GM12878 (cell line): ENCODE results near the gene HOATZ. TPM values are rescaled to one million over a fixed set of nuclear protein-coding genes. Genes with fewer than 3 reads are reported as not detected.

Source experiments
- ATAC-seq: fragments of 200-7000 bp; cut with Tn5 transposase; 3 replicates; pipeline ENCODE4 v1.9.1; 2020; ENCODE audit warnings: mild to moderate bottlenecking, moderate library complexity
- BruUV-seq: library from RNA; stranded (reverse); fragments of 400-500 nt; replicated peaks from 2 replicates; lab custom pipeline; 2021; lab: Mats Ljungman, UMichigan
- CTCF ChIA-PET: fragments of 300-600 bp; sonication (Branson Sonifier 250); formaldehyde crosslinking; extraction: SDS; loops from one replicate; lab custom pipeline; 2021; ENCODE audit warnings: inconsistent platforms; lab: Yijun Ruan, JAX
- POLR2A ChIA-PET: fragments of 350-600 bp; formaldehyde crosslinking; extraction: SDS; loops from one replicate; lab custom pipeline; 2021; ENCODE audit warnings: inconsistent platforms; lab: Charles Lee
- RAD21 ChIA-PET: fragments of 300-600 bp; sonication (Branson Sonifier 250); formaldehyde crosslinking; loops from one replicate; lab custom pipeline; 2023; ENCODE audit warnings: antibody characterized with exemption; ENCODE audit not compliant: unreplicated experiment; lab: Charles Lee
- SMC1A ChIA-PET: fragments of 300-600 bp; sonication (Branson Sonifier 250); formaldehyde crosslinking; loops from one replicate; lab custom pipeline; 2023; ENCODE audit not compliant: unreplicated experiment, uncharacterized antibody; lab: Charles Lee
- DNase-seq: peaks from one replicate; pipeline ENCODE4 v3.0.0-alpha.2; 2011; ENCODE audit warnings: low read depth, low spot score
- FAIRE-seq: peaks from 3 replicates; lab custom pipeline; 2011; peaks lifted over from hg19 to GRCh38; lab: Jason Lieb, UNC
- H2AFZ ChIP-seq: 2 replicates; pipeline ENCODE4 v1.6.0; 2011; ENCODE audit warnings: low read depth, low read length, control low read depth; ENCODE audit not compliant: control insufficient read depth
- H3K27ac ChIP-seq: 2 replicates; pipeline ENCODE4 v1.5.1; 2011; ENCODE audit warnings: control low read depth; ENCODE audit not compliant: control insufficient read depth, insufficient read depth
- H3K27me3 ChIP-seq, 2 experiments: replicated peaks in 1 of 2; 2 replicates each; pipeline versions ENCODE4 v1.6.0 to v1.6.1; 2011; ENCODE audit warnings: low read length in 1 of 2; ENCODE audit not compliant: control insufficient read depth in 2 of 2, insufficient read depth in 2 of 2
- H3K36me3 ChIP-seq, 2 experiments: 2 replicates each; pipeline ENCODE4 v1.5.1; 2011; ENCODE audit warnings: low read length in 1 of 2; ENCODE audit not compliant: control insufficient read depth in 2 of 2, insufficient read depth in 2 of 2
- H3K4me1 ChIP-seq: 2 replicates; pipeline ENCODE4 v1.6.1; 2011; ENCODE audit warnings: mild to moderate bottlenecking, low read length, moderate library complexity, mixed read lengths; ENCODE audit not compliant: control insufficient read depth, insufficient read depth
- H3K4me2 ChIP-seq: 2 replicates; pipeline ENCODE4 v1.6.0; 2011; ENCODE audit warnings: control low read depth; ENCODE audit not compliant: control insufficient read depth, insufficient read depth
- H3K4me3 ChIP-seq: fragments of 200-600 bp; sonication (generic); 2 replicates; pipeline ENCODE4 v1.5.1; 2016
- H3K79me2 ChIP-seq: 2 replicates; pipeline ENCODE4 v1.6.0; 2011; ENCODE audit warnings: low read length; ENCODE audit not compliant: control insufficient read depth, insufficient read depth
- H3K9ac ChIP-seq: 2 replicates; pipeline ENCODE4 v1.8.0; 2011; ENCODE audit warnings: low read length, control low read depth, mixed read lengths; ENCODE audit not compliant: control insufficient read depth, insufficient read depth
- H3K9me3 ChIP-seq: replicated peaks from 3 replicates; pipeline ENCODE4 v1.5.1; 2011; ENCODE audit warnings: mild to moderate bottlenecking, low read length; ENCODE audit not compliant: control insufficient read depth, insufficient read depth
- H4K20me1 ChIP-seq: 2 replicates; pipeline ENCODE4 v1.6.0; 2011; ENCODE audit not compliant: control insufficient read depth, insufficient read depth
- CBFB ChIP-seq: IDR thresholded peaks from 2 replicates; pipeline ENCODE4 v1.6.1; 2016; ENCODE audit warnings: antibody characterized with exemption, low read depth
- FOS ChIP-seq: IDR thresholded peaks from 3 replicates; pipeline ENCODE4 v1.6.1; 2011; ENCODE audit warnings: borderline replicate concordance; ENCODE audit not compliant: insufficient read length; ENCODE audit errors: extremely low read depth
- FOXM1 ChIP-seq: IDR thresholded peaks from 2 replicates; pipeline ENCODE4 v1.6.1; 2012; ENCODE audit warnings: low read depth, mild to moderate bottlenecking, inconsistent platforms, low read length, moderate library complexity
- IRF5 ChIP-seq: fragments of 450-650 bp; IDR thresholded peaks from 2 replicates; pipeline ENCODE4 v1.6.1; 2017; ENCODE audit warnings: borderline replicate concordance
- NR2F1 ChIP-seq: fragments of 450-650 bp; conservative IDR thresholded peaks from 2 replicates; pipeline ENCODE4 v1.6.1; 2017; ENCODE audit warnings: mild to moderate bottlenecking
- RCOR1 ChIP-seq: conservative IDR thresholded peaks from 2 replicates; pipeline ENCODE4 v1.6.1; 2012; ENCODE audit warnings: low read depth, low read length, improper control_type of control experiment
- RELA ChIP-seq: fragments of 450-650 bp; IDR thresholded peaks from 2 replicates; pipeline ENCODE4 v1.8.0; 2014; ENCODE audit warnings: borderline replicate concordance; ENCODE audit not compliant: partially characterized antibody
- RUNX3 ChIP-seq: IDR thresholded peaks from 2 replicates; pipeline ENCODE4 v1.6.1; 2012; ENCODE audit warnings: low read length, inconsistent platforms
- STAT1 ChIP-seq: fragments of 450-650 bp; conservative IDR thresholded peaks from 2 replicates; pipeline ENCODE4 v1.6.1; 2014; ENCODE audit warnings: antibody characterized with exemption, mild to moderate bottlenecking
- TCF3 ChIP-seq: IDR thresholded peaks from 2 replicates; pipeline ENCODE4 v1.6.1; 2012; ENCODE audit warnings: low read depth, mild to moderate bottlenecking, low read length, borderline replicate concordance; ENCODE audit not compliant: insufficient read depth
- ZBED1 ChIP-seq: IDR thresholded peaks from 2 replicates; pipeline ENCODE4 v1.6.1; 2016; ENCODE audit warnings: borderline replicate concordance
- ZNF687 ChIP-seq: fragments of 450-650 bp; IDR thresholded peaks from 2 replicates; pipeline ENCODE4 v1.6.1; 2017; ENCODE audit warnings: mild to moderate bottlenecking, moderate library complexity
- WGBS: methylation state at CpG from one replicate; pipeline ENCODE4 v1.1.6; 2016; ENCODE audit warnings: low lambda C conversion rate; ENCODE audit not compliant: insufficient replicate concordance, insufficient coverage; ENCODE audit errors: missing lambda C conversion rate; 5-methylcytosine and 5-hydroxymethylcytosine counted together
- in situ Hi-C: fragments of 300-500 bp; cut with MboI; formaldehyde crosslinking; loops from 9 replicates; pipeline ENCODE4 v1.14.3; 2018; ENCODE audit warnings: mixed read lengths
- intact Hi-C: fragments of 100-400 bp; cut with micrococcal nuclease; formaldehyde crosslinking; loops from one replicate; pipeline ENCODE4 v1.14.2; 2022; ENCODE audit not compliant: unreplicated experiment
- polyA plus RNA-seq, 11 experiments: library from polyadenylated mRNA; depleted of rRNA in 4 of 11; unstranded in 6 of 11; stranded (reverse) in 5 of 11; fragments of >200 nt; fragmentation: Nextera tagmentation in 4 of 11; fragmentation: Illumina TruSeq in 1 of 11; extraction: Ambion mirVana in 4 of 11; extraction: Trizol in 1 of 11; gene quantifications; 1 replicate in 1 of 11; 2 replicates in 10 of 11; pipeline versions ENCODE4 v1.2.1 to v1.2.3, GENCODE V29; 2011 to 2016; ENCODE audit warnings: inconsistent platforms in 2 of 11, missing spikeins in 2 of 11, low read depth in 1 of 11
- total RNA-seq, 4 experiments: library from RNA; depleted of rRNA in 3 of 4; stranded (reverse); fragments of >200 nt in 3 of 4; fragmentation: Illumina TruSeq in 1 of 4; extraction: Trizol in 1 of 4; gene quantifications; 2 replicates each; pipeline versions ENCODE4 v1.2.1 to v1.2.3, GENCODE V29; 2013 to 2021

The HOATZ gene
- total and polyA plus RNA-seq, 10 of the 15 experiments (the other 5 are each of a cell fraction or from before 2014, with no cell fraction given), result 0.28 TPM; not detected in 9

GRCh38 chr11:111549196-111549868 lies 34.8 kb downstream of the HOATZ start:
- ATAC-seq, result no peak

More at GRCh38 chr11:111549196-111549868, 34.8 kb downstream of the HOATZ start:
- no peak for DNase-seq
- H3K4me2 ChIP-seq, result no peak overlapping the region
- FAIRE-seq, result no peak
- CTCF ChIA-PET, result no interaction called here
- H3K27ac ChIP-seq, result no peak overlapping the region
- no peaks in the 10 kb centered on the region for H3K4me1 ChIP-seq
- WGBS, result 55% methylated on average over 11 of the region's 11 CpGs
- no peak for TF ChIP-seq TCF3
- no peak for TF ChIP-seq ZBED1
- no peak for TF ChIP-seq FOXM1
- TF ChIP-seq RUNX3, result no peak
- TF ChIP-seq RCOR1, result no peak
- no peak for TF ChIP-seq CBFB
- TF ChIP-seq STAT1, result no peak
- TF ChIP-seq IRF5, result no peak
- TF ChIP-seq FOS, result no peak
- TF ChIP-seq RELA, result no peak
- TF ChIP-seq NR2F1, result no peak
- TF ChIP-seq ZNF687, result no peak
- POLR2A ChIA-PET, result no interaction called here
- SMC1A ChIA-PET, result no interaction called here
- H3K79me2 ChIP-seq, result no peaks in the 10 kb centered on the region
- no peaks in the 10 kb centered on the region for H3K9me3 ChIP-seq
- intact Hi-C loops (no loop called here), in situ Hi-C loops (no loop called here)
- H3K4me3 ChIP-seq, result no peak overlapping the region
- RAD21 ChIA-PET, result no interaction called here
- no peaks in the 10 kb centered on the region for H3K36me3 ChIP-seq
- H2AFZ ChIP-seq, result no peak overlapping the region
- H3K27me3 ChIP-seq, result peaks cover 0 to 5% of the 10 kb centered on the region in 2 experiments; a peak in 3 of 4 replicates
- no peak overlapping the region for H3K9ac ChIP-seq
- no peaks in the 10 kb centered on the region; the same call in 1 of the 2 replicates for H4K20me1 ChIP-seq
- BruUV-seq, result no TSS peak
